SK-N-SH (cell line): Measurements from ENCODE around the gene CUX1. TPM values are rescaled to one million over a fixed set of nuclear protein-coding genes. Genes with fewer than 3 reads are reported as not detected.

ENCODE experiments used
- CTCF ChIA-PET: fragments of 300-600, 350-600 bp; formaldehyde crosslinking; extraction: SDS; loops from one replicate; lab custom pipeline; 2021; lab: Yijun Ruan, JAX
- POLR2A ChIA-PET: fragments of 350-600 bp; sonication (Branson Sonifier 250); formaldehyde crosslinking; extraction: SDS; loops from one replicate; lab custom pipeline; 2020; ENCODE audit warnings: antibody characterized with exemption, inconsistent platforms; lab: Yijun Ruan, JAX
- DNase-seq: peaks from one replicate; pipeline ENCODE4 v3.0.0; 2012
- H2AFZ ChIP-seq: fragments of 200-600 bp; sonication (generic); 2 replicates; pipeline ENCODE4 v1.8.1; 2016; ENCODE audit warnings: antibody characterized with exemption, mild to moderate bottlenecking, low read depth
- H3F3A ChIP-seq: fragments of 200-600 bp; sonication (generic); replicated peaks from 2 replicates; pipeline ENCODE3; 2016; ENCODE audit warnings: antibody characterized with exemption, mild to moderate bottlenecking; ENCODE audit not compliant: insufficient read depth
- H3K27ac ChIP-seq, 2 experiments: fragments of 200-500 bp in 1 of 2; fragments of 200-600 bp in 1 of 2; sonication (Bioruptor generic) in 1 of 2; sonication (generic), shearing (Covaris generic) in 1 of 2; 2 replicates each; pipeline versions ENCODE4 v1.5.1 to v1.6.1; 2014 to 2016; ENCODE audit warnings: low read depth in 2 of 2, inconsistent platforms in 1 of 2, low read length in 1 of 2, mild to moderate bottlenecking in 1 of 2, mixed read lengths in 1 of 2
- H3K27me3 ChIP-seq: fragments of 200-600 bp; sonication (generic), shearing (Covaris generic); 2 replicates; pipeline ENCODE4 v1.6.1; 2016; ENCODE audit warnings: mixed run types; ENCODE audit not compliant: insufficient read depth
- H3K36me3 ChIP-seq, 2 experiments: fragments of 200-500 bp in 1 of 2; fragments of 200-600 bp in 1 of 2; sonication (Bioruptor generic) in 1 of 2; sonication (generic) in 1 of 2; replicated peaks in 1 of 2; 2 replicates each; pipeline versions ENCODE3 to v1.5.1; 2014 to 2016; ENCODE audit warnings: low read length in 1 of 2, mild to moderate bottlenecking in 1 of 2; ENCODE audit not compliant: insufficient read depth in 2 of 2, control insufficient read depth in 1 of 2
- H3K4me1 ChIP-seq, 2 experiments: fragments of 200-500 bp in 1 of 2; fragments of 200-600 bp in 1 of 2; sonication (Bioruptor generic) in 1 of 2; sonication (generic), shearing (Covaris generic) in 1 of 2; 2 replicates each; pipeline versions ENCODE4 v1.5.1 to v1.6.1; 2014 to 2016; ENCODE audit warnings: low read depth in 1 of 2, low read length in 1 of 2, mixed run types in 1 of 2; ENCODE audit not compliant: insufficient read depth in 2 of 2, control insufficient read depth in 1 of 2
- H3K4me2 ChIP-seq: fragments of 200-600 bp; sonication (generic), shearing (Covaris generic); 2 replicates; pipeline ENCODE4 v1.6.1; 2017; ENCODE audit warnings: mixed run types
- H3K4me3 ChIP-seq, 2 experiments: fragments of 200-500 bp in 1 of 2; fragments of 200-600 bp in 1 of 2; sonication (Bioruptor generic) in 1 of 2; sonication (generic), shearing (Covaris generic) in 1 of 2; 2 replicates each; pipeline versions ENCODE4 v1.5.1 to v1.8.1; 2014 to 2016; ENCODE audit warnings: low read depth in 2 of 2, inconsistent platforms in 1 of 2, low read length in 1 of 2, mild to moderate bottlenecking in 1 of 2, mixed read lengths in 1 of 2, moderate library complexity in 1 of 2
- H3K79me2 ChIP-seq: fragments of 200-600 bp; sonication (generic); 2 replicates; pipeline ENCODE4 v1.8.1; 2017; ENCODE audit warnings: mild to moderate bottlenecking; ENCODE audit not compliant: insufficient read depth
- H3K9ac ChIP-seq: fragments of 200-600 bp; sonication (generic); 2 replicates; pipeline ENCODE4 v1.6.1; 2017; ENCODE audit warnings: mixed run types
- H3K9me2 ChIP-seq: fragments of 200-600 bp; sonication (generic); 2 replicates; pipeline ENCODE4 v1.6.1; 2017; ENCODE audit warnings: mixed run types
- H3K9me3 ChIP-seq: fragments of 200-600 bp; sonication (generic); 2 replicates; pipeline ENCODE4 v1.6.1; 2017; ENCODE audit warnings: mixed run types, mild to moderate bottlenecking, moderate library complexity
- H4K20me1 ChIP-seq: fragments of 200-600 bp; sonication (generic); 2 replicates; pipeline ENCODE4 v1.6.1; 2017; ENCODE audit warnings: mild to moderate bottlenecking, mixed run types; ENCODE audit not compliant: insufficient read depth
- CHD2 ChIP-seq: fragments of 150-350 bp; IDR thresholded peaks from 2 replicates; pipeline ENCODE4 v1.6.1; 2018; ENCODE audit warnings: low read length; ENCODE audit not compliant: partially characterized antibody
- EP300 ChIP-seq, 2 experiments: IDR thresholded peaks; 2 replicates each; pipeline versions ENCODE4 v1.4.0 to v1.6.1; 2012; ENCODE audit warnings: borderline replicate concordance in 1 of 2, low read depth in 1 of 2, low read length in 1 of 2
- FOSL2 ChIP-seq: IDR thresholded peaks from 2 replicates; pipeline ENCODE4 v1.4.0; 2012; ENCODE audit warnings: low read depth, mild to moderate bottlenecking, moderate library complexity, borderline replicate concordance
- FOXJ3 ChIP-seq: sonication (generic); formaldehyde crosslinking; IDR thresholded peaks from 2 replicates; pipeline ENCODE4 v1.5.1; 2020; ENCODE audit warnings: mild to moderate bottlenecking, missing genetic modification reagents
- GATA2 ChIP-seq: sonication (generic); formaldehyde crosslinking; IDR thresholded peaks from 2 replicates; pipeline ENCODE4 v1.5.0; 2020; ENCODE audit warnings: mild to moderate bottlenecking, missing genetic modification reagents
- JUND ChIP-seq: IDR thresholded peaks from 2 replicates; pipeline ENCODE4 v1.4.0; 2012
- MEF2A ChIP-seq: IDR thresholded peaks from 2 replicates; pipeline ENCODE4 v1.4.0; 2012; ENCODE audit warnings: low read depth, borderline replicate concordance
- MXI1 ChIP-seq: IDR thresholded peaks from 2 replicates; pipeline ENCODE4 v1.6.1; 2012; ENCODE audit warnings: mild to moderate bottlenecking, low read depth, low read length, improper control_type of control experiment
- NFIC ChIP-seq: IDR thresholded peaks from 2 replicates; pipeline ENCODE4 v1.4.0; 2012; ENCODE audit warnings: borderline replicate concordance
- NRF1 ChIP-seq: IDR thresholded peaks from 2 replicates; pipeline ENCODE4 v1.6.1; 2012; ENCODE audit warnings: low read depth, mild to moderate bottlenecking, low read length
- PBX3 ChIP-seq: IDR thresholded peaks from 2 replicates; pipeline ENCODE4; 2012
- POLR2AphosphoS5 ChIP-seq: IDR thresholded peaks from 2 replicates; pipeline ENCODE4 v1.6.1; 2012; ENCODE audit warnings: low read depth, low read length
- RAD21 ChIP-seq: IDR thresholded peaks from 2 replicates; pipeline ENCODE4 v1.6.1; 2012; ENCODE audit warnings: mild to moderate bottlenecking, low read length
- RCOR1 ChIP-seq: fragments of 150-350 bp; IDR thresholded peaks from 2 replicates; pipeline ENCODE4 v1.6.1; 2017; ENCODE audit warnings: antibody characterized with exemption, low read length
- TCF12 ChIP-seq: IDR thresholded peaks from 2 replicates; pipeline ENCODE4 v1.4.0; 2012
- TEAD4 ChIP-seq: IDR thresholded peaks from 2 replicates; pipeline ENCODE4 v1.4.0; 2012; ENCODE audit warnings: mild to moderate bottlenecking, borderline replicate concordance; ENCODE audit not compliant: insufficient read depth
- WGBS: methylation state at CpG from one replicate; pipeline ENCODE4 v1.1.6; 2017; ENCODE audit warnings: low lambda C conversion rate; 5-methylcytosine and 5-hydroxymethylcytosine counted together
- polyA plus RNA-seq, 3 experiments: library from polyadenylated mRNA; depleted of rRNA; stranded (reverse); fragments of >200 nt; gene quantifications; 2 replicates each; pipeline ENCODE4 v1.2.3, GENCODE V29; 2012
- TF ChIP-seq, protein P1 (sequence below): IDR thresholded peaks from 2 replicates; pipeline ENCODE4 v1.4.0; 2012; ENCODE audit warnings: low read depth

Gene CUX1
- polyA plus RNA-seq, 1 of the 3 experiments (the other 2 are of a cell fraction), result 68.6 TPM

GRCh38 chr7:102063690-102064180 lies 246.3 kb downstream of the CUX1 start (continued):
- TF ChIP-seq TEAD4, result no peak
- TF ChIP-seq PBX3, result peak; percentile 38; the same call in 1 of the 2 replicates
- no peak for TF ChIP-seq MEF2A
- TF ChIP-seq, all 33 proteins: peak for 6

DNA sequence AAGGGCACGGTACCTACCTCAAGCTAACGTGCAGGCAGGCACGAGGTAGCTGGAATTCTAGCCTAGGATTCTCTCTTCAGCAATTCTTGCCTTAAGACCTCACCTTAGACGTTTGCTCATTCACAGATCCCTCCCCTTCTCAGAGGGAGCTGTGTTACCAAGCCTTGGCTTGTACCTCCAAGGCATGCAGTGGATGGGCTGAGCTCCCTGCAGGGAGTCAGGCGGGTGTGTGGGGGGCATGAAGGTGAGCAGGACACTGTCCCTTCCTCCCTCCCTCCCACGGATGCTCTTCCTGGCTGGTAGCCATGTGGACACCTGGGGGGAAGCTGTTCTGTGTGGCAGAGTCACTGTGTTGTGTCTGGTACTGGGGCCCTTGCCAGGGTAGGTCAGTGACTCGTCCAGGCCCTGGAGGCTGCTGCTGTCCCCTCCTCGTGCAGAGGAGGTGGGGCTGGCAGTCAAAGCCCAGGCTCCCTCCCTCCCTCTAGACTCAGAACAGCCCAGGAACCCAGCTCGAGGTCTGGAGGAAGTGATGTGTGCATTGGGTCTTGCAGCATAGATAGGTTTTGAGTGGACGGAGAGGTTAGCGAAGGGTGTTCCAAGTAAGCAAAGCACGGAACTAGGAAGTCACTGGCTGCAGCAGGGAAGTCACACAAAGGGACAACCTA lies 247.1 kb downstream of the CUX1 start:
- Histone ChIP-seq H3K36me3 (peaks cover 0 to 3% of the 10 kb centered on the region in 2 experiments), H3F3A (peaks cover 13% of the 10 kb centered on the region), H3K9me3 (no peaks in the 10 kb centered on the region), H3K27me3 (no peaks in the 10 kb centered on the region), H3K4me1 (peaks cover 9 to 28% of the 10 kb centered on the region in 2 experiments; a peak in 2 of 4 replicates), H3K4me3 (no peak overlapping the region), H2AFZ (no peak overlapping the region), H3K9ac (no peak overlapping the region), H4K20me1 (no peaks in the 10 kb centered on the region), H3K4me2 (no peak overlapping the region; the same call in 1 of the 2 replicates), H3K27ac (peak overlapping the region; percentile 22 to 66; a peak in 3 of 4 replicates), H3K9me2 (no peaks in the 10 kb centered on the region), H3K79me2 (peaks cover 18% of the 10 kb centered on the region)
- DNase-seq, result peak; percentile 88
- 51% methylated on average over 11 of the region's 12 CpGs for WGBS
- POLR2A ChIA-PET, result interaction anchor here (1.0 to 1.4 kb wide), 2 partner anchors 19 to 27 kb away, joined by 4 to 5 read pairs; no protein-coding TSS in a partner anchor
- CTCF ChIA-PET, result interaction anchor here (1.2 to 1.4 kb wide), 3 partner anchors 19 to 208 kb away, joined by 3 to 6 read pairs (median 3); no protein-coding TSS in a partner anchor
- TF ChIP-seq FOSL2, result no peak
- TF ChIP-seq RCOR1, result peak; percentile 84
- TF ChIP-seq RAD21, result peak; percentile 43
- TF ChIP-seq NRF1, result no peak
- TF ChIP-seq FOXJ3 (CRISPR knock-in tag), result peak; percentile 89
- peak; percentile 69 for TF ChIP-seq NFIC
- TF ChIP-seq EP300 (IDR thresholded peaks at IDR 0.05; ENCODE audit: borderline replicate concordance in 1 of 2, low read depth in 1 of 2, low read length in 1 of 2), result peak in 1 of 2 experiments; percentile 83; a peak in 1 of 4 replicates
- TF ChIP-seq TCF12, result peak; percentile 79
- TF ChIP-seq POLR2AphosphoS5, result 0 out of 2 replicates have a peak, but pooled peaks have one; percentile 28
- TF ChIP-seq, protein P1, sequence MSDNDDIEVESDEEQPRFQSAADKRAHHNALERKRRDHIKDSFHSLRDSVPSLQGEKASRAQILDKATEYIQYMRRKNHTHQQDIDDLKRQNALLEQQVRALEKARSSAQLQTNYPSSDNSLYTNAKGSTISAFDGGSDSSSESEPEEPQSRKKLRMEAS, result no peak
- TF ChIP-seq GATA2 (CRISPR knock-in tag), result peak; percentile 27; the same call in 1 of the 2 replicates
- no peak for TF ChIP-seq JUND
- TF ChIP-seq CHD2, result peak; percentile 89
- peak; percentile 93 for TF ChIP-seq MXI1
